Cardiac muscle cell (in vitro differentiated cells and primary cell): ENCODE measurements around the gene SLC4A8. TPM values are rescaled to one million over a fixed set of nuclear protein-coding genes. Genes with fewer than 3 reads are reported as not detected.

ENCODE experiments used
- DNase-seq, 2 donors: peaks; one replicate each; pipeline versions ENCODE4 v3.0.0 to v3.0.0-alpha.2; 2010 to 2017; ENCODE audit warnings: low read depth in 1 of 2, low spot score in 1 of 2
- H3K27ac ChIP-seq: fragments of 200-600 bp; sonication (generic); 2 replicates; pipeline ENCODE4 v1.5.1; 2016
- H3K27me3 ChIP-seq: fragments of 200-600 bp; sonication (generic); 2 replicates; pipeline ENCODE4 v1.6.0; 2016; ENCODE audit warnings: control low read depth
- H3K36me3 ChIP-seq: fragments of 200-600 bp; sonication (generic); 2 replicates; pipeline ENCODE4 v1.5.1; 2016; ENCODE audit warnings: control low read depth
- H3K4me1 ChIP-seq: fragments of 200-600 bp; sonication (generic); 2 replicates; pipeline ENCODE4 v1.8.1; 2017; ENCODE audit warnings: low read depth, mild to moderate bottlenecking, mixed run types
- H3K4me3 ChIP-seq: fragments of 200-600 bp; sonication (generic); 2 replicates; pipeline ENCODE4 v1.5.1; 2016; ENCODE audit warnings: mild to moderate bottlenecking
- H3K9me3 ChIP-seq: fragments of 200-600 bp; sonication (generic); 2 replicates; pipeline ENCODE4 v1.5.1; 2017; ENCODE audit warnings: low read depth, mild to moderate bottlenecking, control low read depth
- CTCF ChIP-seq: IDR thresholded peaks from 2 replicates; pipeline ENCODE4 v1.5.1; 2012; ENCODE audit warnings: low read depth, mild to moderate bottlenecking, low read length
- polyA plus RNA-seq: library from polyadenylated mRNA; unstranded; fragments of >200 nt; fragmentation: Nextera tagmentation; extraction: Ambion mirVana; gene quantifications from 2 replicates; pipeline ENCODE4 v1.2.1, GENCODE V29; 2016
- total RNA-seq: library from RNA; depleted of rRNA; stranded (reverse); fragments of >200 nt; gene quantifications from 2 replicates; pipeline ENCODE4 v1.2.3, GENCODE V29; 2016

Gene SLC4A8
- total and polyA plus RNA-seq, 2 experiments from 2014 or later = 1.9 to 4.9 TPM

GRCh38 chr12:51392556-51393237 is 31.9 kb upstream of the SLC4A8 start:
- Histone ChIP-seq H3K27ac (no peak overlapping the region), H3K9me3 (no peaks in the 10 kb centered on the region), H3K36me3 (no peaks in the 10 kb centered on the region), H3K4me3 (peak overlapping the region; percentile 75), H3K4me1 (peaks cover 13% of the 10 kb centered on the region), H3K27me3 (peaks cover 21% of the 10 kb centered on the region)
- no peak for TF ChIP-seq CTCF
- no peak for DNase-seq

GRCh38 chr12:51393676-51394545 is 30.7 kb upstream of the SLC4A8 start:
- H3K4me3 ChIP-seq = no peak overlapping the region
- peaks cover 3% of the 10 kb centered on the region for H3K4me1 ChIP-seq
- H3K9me3 ChIP-seq = no peaks in the 10 kb centered on the region
- TF ChIP-seq CTCF = no peak
- H3K27me3 ChIP-seq = peaks cover 21% of the 10 kb centered on the region
- no peaks in the 10 kb centered on the region for H3K36me3 ChIP-seq
- peak in 1 of 2 donors; percentile 74 for DNase-seq
- H3K27ac ChIP-seq = no peak overlapping the region

DNA sequence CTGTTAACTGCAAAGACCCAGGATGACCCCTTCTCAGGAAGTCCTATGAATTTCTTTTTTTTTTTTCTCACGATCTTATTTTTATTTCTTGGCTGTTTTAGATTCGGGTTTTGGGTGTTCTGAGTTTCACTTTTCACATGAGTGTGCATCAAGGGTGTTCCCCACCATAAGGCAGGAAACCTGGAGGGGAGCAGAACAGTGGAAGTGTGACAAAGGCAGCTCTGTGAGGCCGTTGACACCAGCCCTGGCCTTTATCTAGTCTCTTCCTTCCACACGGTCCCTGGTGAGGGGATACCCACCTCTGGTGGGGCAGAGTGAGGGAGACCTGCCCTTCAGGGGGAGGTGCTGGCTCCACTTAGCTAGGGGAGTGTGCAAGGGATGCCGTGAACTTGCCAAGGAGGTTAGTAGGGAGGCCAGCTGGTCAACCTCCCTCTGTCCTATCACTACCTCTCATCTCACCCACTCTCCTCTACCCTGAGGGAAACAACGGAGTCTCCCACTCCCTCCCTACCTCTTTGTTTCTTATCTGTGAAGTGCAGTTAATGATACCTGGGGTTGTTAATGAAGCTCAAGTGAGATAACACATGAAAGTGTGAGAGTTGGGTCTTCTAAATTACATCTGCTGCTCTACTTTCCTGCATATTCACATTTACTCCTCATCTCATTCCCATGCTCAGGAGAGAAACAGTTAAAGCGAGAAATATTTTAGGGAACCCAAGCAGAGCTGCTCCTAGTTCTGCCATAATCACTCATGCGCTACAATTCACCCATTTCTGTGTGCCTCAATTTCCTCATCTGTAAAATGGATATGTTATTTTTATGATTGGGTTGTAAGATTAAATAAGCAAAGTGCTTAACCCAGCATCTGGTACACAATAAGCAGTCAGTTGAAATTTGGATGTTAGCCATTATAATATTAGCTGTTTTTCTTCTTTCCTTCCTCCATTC is 29.1 kb upstream of the SLC4A8 start:
- H3K36me3 ChIP-seq = no peaks in the 10 kb centered on the region
- no peak for DNase-seq
- no peak for TF ChIP-seq CTCF

GRCh38 chr12:51397670-51398069 is 27.0 kb upstream of the SLC4A8 start:
- peaks cover 10% of the 10 kb centered on the region for H3K27me3 ChIP-seq
- H3K9me3 ChIP-seq = no peaks in the 10 kb centered on the region
- H3K4me1 ChIP-seq = no peaks in the 10 kb centered on the region
- no peaks in the 10 kb centered on the region for H3K36me3 ChIP-seq
- no peak for TF ChIP-seq CTCF
- no peak overlapping the region for H3K4me3 ChIP-seq
- DNase-seq = no peak
- no peak overlapping the region for H3K27ac ChIP-seq

More for the DNA sequence above, 29.1 kb upstream of the SLC4A8 start:
- Histone ChIP-seq H3K9me3 (no peaks in the 10 kb centered on the region), H3K27me3 (peaks cover 21% of the 10 kb centered on the region), H3K4me3 (no peak overlapping the region), H3K27ac (no peak overlapping the region), H3K4me1 (peaks cover 3% of the 10 kb centered on the region)

DNA sequence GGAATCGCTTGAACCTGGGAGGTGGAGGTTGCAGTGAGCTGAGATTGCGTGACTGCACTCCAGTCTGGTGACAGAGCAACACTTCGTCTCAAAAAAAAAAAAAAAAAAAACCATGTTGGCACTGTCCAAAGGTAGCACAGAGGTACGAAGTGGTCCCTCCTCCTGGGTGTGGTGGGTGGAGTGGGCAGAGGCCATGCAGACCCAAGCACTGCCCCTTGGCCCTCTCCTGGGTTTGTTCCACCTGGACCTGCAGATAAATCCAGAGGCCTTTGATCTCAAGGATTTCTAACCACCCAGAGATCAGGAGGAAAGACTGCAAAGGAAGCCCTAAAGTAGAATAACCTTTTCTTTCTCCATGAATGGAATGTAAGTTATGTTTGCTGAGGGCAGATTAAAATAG is 24.7 kb upstream of the SLC4A8 start:
- Histone ChIP-seq H3K4me3 (no peak overlapping the region), H3K9me3 (no peaks in the 10 kb centered on the region), H3K27me3 (no peaks in the 10 kb centered on the region), H3K27ac (no peak overlapping the region), H3K36me3 (no peaks in the 10 kb centered on the region), H3K4me1 (no peaks in the 10 kb centered on the region)
- TF ChIP-seq CTCF = no peak
- no peak for DNase-seq
